ENCODE measurements around the gene RHEX.

The RHEX gene

DNA sequence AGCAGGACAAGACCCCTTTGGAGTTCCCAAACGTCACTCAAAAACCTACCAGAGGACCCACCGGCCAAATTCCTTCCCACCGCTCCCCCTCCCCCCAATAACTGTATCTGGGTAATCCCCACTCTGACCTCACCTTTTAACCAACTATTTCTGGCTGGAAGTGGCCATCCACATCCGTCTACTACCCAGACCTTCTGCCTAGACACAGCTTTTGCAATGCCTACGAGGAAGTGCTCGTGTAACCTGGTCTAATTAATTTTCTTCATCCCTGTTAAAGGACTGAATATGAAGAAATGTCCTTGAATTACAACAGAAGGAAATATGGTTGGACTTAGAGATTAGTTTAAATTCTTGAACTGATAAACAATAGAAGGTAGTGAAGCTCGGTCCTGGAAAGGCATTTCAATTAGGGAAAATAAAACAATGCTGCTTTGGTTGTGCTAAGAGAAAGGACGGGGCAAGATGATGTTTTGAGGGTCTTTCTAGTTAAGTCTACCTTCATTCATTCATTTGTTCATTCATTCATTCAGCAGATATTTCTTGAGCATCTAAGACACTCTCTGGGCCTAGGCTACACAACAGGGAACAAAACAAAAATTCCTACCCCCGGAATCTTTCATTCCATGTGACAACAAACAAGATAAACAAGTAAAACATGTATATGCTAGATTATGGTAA lies 45.4 kb downstream of the RHEX start:
- no peak for DNase-seq

DNA sequence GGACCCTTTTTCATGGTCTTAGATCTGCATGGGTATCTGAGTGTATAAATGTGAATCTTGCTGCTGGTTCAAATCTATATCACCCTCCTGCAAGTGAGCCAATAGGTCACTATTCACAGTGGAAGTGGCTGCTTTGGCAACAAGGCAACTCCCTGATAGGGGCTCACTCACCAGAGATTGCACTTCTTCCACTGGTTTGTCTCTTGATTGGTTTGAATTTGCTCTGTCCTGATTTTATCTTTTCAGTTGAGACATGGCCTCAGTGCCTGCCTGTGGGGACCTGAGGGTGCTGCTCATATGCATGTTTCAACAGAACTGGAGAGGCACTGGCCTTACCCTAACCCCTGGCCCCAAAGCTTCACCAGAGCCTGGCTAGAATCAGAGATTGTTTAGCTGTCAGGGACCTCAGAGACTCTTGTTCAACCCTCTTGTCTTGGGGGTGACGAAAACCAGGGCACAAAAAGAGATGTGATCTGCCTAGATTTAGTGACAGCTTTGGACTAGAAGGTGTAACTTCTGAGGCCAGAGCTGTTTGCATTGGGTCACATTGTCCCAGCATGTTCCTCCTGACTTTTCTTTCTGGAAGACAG lies 47.3 kb downstream of the RHEX start:
- no peak for DNase-seq

DNA sequence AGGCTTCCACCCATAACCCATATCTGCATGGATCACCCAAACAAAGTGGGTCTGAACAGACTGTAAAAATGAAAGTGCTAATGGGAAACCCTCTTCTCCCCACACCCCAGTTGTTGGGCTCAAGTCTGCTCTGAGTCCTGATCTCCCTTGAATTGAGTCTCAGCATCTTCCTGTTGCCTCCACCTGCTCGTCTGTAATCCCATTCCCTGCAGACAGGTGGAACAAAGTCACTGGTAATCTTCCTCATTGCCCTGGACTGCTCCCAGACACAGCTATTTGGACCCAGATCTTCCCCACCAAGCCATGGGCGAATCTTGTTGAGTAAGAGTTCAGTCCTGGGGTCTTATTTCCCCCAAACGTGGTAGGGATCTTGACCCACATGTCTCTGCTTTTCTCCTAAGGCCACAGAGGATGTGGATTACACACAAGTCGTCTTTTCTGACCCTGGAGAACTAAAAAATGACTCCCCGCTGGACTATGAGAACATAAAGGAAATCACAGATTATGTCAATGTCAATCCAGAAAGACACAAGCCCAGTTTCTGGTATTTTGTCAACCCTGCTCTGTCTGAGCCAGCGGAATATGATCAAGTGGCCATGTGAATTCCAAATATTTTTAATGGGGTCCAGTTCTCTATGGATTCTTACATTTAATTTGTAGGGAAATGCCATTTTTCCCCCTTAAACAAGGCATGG lies 48.5 kb downstream of the RHEX start:
- DNase-seq: no peak

DNA sequence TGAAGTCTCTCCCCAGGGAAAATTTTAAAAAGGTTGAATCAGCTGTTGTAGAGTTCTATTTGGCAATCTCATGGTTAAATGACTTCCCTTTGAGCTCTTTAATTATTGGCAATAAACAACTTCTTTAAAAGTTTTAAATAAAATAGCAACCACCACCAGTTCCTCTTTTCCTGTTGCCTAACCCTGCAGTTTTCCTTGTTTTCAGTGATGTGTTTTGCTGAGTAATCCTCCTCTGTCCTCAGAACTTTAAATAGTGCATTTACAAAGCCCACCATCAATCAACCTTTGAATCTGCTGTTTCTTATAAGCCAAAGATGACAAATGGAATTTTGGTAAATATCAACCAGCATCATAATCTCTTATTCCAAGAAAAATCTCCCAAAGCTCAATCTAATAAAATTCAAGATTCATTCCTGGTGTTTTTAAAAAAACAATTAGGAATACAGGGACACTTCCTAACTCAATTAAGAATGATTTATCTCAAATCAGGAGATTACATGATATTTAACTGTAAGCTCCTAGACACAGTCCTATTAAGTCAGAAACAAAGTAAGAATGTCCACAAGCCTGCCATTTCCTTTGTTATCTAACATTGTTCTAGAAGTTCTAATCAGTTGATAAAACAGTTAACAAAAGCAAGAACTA lies 49.4 kb downstream of the RHEX start:
- DNase-seq: no peak

DNA sequence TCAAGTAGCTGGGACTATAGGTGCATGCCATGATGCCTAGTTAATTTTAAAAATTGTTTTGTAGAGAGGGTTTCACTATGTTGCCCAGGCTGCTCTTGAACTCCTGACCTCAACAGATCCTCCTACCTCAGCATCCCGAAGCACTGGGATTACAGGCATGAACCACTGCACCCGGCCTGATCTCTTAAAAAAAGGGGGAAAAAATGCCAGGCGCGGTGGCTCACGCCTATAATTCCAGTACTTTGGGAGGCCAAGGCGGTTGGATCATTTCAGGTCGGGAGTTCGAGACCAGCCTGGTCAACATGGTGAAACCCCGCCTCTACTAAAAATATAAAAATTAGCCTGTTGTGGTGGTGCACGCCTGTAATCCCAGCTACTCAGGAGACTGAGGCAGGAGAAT lies 51.0 kb downstream of the RHEX start:
- no peak for DNase-seq

DNA sequence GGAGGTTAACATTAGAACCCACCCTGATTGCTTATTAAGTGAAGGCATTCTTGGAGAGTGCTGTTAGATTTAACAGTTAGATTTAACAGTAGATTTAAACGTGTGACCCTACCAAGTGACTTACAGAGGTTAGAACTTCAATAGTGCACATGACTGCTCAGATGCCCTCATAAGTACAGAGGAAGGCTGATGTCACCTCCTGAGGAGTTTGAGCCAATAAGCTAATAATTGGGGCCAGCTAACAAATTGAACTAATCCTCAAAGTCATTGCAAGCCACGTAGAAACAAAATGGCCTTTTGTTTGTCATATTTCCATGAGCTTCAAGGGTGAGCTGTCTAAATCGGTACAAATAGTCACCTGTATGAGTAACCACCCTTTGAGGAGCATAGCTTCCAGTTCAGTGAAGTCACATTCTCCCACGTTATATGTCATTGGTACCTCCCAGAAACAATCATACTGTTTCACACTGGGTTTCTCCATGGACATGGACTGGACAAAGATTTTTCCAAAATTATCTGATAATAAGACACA lies 52.6 kb downstream of the RHEX start:
- DNase-seq: no peak

DNA sequence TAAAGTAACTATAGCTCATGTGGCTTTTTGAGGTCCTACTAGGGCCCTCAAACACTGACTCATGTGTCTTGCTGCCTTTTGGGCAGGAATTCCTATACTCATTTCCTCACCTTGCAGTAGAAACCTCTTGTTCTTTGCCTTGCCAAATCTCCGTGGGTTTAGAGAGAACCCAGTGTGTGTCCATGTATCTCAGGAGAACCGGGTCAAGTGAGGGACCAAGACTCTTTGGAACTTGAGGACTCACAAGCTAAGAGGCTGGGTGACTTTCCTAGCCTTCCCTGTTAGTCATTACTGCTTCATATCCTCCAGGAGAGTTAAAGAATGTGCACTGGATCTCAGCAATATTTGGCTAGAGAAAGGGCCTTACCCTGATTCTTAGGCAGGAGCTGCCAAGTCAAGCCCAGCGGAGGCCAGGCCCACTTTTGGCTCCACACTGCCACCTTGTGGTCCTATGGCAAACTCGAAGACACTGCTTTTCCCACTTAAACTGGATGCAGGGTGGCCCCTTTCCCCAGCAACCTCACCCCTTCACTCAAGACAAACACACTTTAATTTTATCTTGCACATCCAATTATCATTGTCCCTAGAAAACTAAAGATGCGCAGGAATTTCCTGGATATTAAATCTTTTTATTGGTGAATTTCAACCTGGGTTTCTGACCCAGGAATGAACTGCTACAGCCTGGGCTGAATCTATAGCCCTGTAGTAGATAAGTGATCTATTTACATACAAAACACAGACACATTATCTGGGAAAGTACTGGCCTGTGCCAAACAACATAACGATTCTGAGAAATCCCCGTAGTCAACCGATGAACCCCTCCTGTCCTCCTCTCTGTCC lies 53.6 kb downstream of the RHEX start:
- DNase-seq: peak; percentile 70

DNA sequence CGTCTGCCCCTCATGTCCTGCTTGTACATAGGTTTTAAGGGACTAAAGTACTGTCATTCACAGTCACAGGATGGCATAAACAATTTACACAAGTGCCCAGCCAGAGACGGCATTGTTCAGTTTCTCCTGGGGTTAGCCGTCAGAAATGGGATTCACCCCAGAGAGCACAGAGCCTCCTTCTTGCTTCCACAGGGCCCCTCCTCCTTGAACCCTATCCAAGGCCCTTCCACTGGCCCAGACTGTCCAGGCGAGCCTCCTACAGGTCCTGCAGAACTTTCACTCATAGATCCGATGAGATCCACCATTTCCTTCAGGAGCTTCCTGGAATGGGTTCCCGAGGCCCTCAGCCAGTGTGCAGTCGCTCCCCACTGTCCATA lies 54.2 kb downstream of the RHEX start:
- no peak for DNase-seq

DNA sequence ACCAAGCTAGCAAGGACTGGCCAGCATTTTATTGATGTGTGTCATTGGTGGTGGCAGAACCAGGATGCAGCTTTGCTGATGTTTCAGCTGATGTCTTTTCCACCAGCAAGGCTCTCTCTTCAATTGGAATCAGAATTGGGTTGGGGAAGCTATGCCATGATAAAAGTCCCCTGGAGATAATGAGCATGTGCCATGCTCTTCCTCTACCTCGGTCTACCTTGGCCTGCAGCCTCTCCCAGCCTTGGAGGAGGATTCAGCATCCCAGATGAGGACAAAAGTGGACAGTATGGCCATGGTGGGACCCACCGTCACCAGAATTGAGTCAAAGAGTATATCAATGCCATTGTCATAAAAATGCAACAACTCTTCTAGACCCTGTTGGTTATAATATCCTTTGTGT lies 55.7 kb downstream of the RHEX start:
- DNase-seq: no peak

DNA sequence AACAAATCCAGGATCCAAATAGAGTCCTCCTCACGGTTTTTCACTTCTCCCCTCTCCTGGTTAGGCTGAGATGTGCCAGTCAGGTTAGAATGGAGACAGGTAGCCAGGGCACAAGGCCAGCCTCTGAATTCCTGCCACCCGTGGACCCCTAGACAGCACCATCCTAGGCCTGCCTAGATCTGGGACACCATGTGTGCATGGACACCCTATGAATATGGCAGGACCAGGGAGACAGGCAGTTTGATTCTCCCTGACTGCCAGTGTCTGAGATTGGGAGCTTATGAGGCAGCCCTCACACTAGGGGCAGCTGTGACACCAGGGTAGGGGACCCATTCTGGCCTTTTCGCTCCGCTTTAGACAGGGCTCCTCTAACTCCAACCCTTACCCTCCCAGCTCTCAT lies 56.7 kb downstream of the RHEX start:
- DNase-seq: no peak

DNA sequence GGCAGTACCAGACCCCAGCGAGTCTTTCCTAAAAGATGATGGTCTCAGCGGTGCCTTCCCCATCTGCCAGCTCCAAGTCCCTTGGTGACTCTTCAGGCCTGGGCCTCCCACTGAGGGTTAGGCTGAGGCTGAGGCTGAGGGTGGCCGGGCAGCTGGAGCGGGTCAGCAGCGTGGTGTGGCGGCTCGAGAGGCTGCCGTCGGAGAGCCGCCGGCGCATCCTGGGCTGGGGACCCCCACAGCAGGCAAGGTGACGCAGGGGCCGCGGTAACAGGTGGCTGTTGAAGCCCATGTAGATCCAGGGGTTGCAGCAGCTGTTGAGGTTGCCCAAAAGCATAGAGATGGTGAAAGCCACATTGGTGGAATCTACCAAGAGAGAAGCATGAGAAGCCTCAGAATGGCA lies 57.2 kb downstream of the RHEX start:
- no peak for DNase-seq

DNA sequence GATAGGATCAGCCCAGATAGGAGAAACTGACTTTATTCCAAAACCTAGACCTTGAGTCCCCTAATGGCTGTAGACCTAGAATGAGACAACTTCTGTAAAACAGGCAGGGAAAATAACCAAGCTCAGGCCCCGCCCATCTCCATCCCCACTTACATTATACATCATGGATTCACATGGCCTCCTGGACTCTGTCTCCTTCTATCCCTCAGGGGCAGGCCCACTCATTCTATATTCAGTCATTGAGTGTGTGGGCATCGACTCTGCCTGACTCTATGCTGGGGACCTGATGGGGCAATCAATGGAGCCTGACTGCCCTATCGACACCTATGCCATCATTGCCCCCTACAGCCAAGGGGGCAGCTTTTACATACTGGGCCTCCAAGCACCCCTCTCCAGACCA lies 57.8 kb downstream of the RHEX start:
- no peak for DNase-seq

DNA sequence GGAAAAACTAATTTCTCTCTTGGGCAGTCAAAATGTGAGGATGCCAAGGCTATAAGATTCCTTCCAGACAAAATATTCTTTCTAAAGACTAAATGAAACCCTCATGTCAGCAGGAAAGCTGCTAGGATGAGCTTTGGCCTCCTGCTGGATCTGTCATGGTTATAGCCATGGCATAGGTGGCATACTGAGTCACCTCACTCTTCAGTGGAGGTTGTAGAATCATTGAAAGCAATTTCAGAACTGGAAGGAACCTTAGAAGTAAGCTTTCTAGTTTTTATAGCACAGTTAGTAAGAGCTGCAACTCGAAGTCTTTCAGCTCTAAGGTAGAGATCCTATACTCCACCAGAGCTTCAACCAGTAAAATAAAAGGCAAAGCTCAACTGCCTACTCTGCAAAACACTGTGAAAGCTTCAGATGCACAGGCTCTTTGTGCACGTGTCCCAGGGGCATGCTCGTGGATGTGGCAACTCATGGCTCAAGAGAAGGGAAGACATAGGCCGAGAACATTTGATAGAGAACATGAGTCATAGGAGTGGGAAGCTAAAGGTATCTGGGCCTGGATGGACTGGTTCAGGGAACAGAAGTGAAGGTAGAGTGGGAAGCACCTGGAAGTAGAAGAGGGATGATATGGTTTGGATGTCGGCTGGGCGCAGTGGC lies 58.4 kb downstream of the RHEX start:
- no peak for DNase-seq

DNA sequence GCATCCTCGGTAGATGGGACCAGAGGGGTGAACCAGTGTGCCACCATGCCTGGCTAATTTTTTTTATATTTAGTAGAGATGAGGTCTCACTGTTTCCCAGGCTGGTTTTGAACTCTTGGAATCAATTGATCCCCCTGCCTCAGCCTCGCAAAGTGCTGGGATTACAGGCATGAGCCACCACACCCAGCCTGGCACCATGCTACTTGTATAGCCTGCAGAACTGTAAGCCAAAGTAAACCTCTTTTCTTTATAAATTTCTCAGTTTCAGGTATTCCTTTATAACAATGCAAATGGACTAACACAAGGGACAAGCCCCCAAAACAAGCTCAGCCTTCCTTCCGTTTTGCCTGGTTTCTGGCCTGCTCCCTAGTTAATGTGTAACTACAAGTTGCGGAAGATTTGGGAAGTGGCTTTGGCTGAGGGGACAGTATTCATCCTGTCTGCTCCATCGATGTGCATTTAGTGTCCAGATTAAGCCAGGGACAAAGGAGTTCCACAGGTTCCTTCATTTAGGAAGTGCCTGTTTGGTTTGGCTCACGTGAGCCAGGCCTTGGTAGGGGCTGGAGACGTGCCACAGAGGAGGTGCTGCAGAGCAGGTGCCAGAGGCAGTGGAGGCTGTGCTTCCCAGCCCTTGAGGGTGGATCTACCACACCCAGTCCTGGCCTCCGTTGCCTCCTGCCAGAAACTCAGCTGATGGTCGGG lies 59.8 kb downstream of the RHEX start:
- no peak for DNase-seq

DNA sequence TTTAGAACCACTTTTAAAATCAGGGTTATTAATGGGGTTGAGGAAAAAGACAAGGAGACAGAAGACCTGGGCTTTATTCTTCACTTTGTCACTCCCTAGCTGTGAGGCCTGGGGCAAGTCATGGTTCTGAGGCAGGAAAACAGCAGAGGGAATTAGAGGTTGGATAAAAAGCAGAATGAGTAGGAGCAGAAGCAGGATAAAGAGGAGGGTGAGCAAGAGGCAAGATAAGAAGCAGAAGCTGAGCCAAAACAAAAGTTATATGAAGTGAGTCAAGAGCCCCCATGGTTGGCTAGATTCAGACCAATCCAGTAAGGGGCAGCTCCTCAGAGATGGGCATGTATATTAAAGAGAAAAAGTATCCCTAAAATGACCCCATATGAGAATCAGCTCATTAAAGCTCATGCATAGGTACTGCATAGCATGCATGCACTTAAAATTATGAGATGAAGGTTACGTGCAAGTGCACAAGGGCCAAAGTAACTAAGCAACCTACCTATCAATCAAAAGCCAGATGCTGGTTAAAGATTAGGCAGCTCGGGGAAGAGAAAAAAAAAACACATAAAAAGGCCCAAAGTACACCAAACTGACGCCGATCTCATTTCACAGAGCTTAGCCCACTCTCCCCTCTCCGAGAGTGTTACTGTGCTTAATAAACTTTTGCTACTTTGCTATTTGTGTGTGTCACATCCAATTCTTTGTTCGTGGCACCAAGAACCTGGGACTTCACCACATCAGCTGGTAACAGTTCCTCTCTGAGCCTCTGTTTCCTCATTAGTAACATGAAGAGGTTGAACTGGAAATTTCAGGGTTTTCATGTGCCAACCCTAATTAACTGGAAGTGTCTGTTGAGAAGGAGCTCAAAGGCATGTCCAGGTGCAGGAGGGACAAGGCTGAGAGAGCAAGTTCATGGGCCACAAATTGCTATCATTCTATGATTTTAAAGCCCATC lies 62.0 kb downstream of the RHEX start:
- no peak for DNase-seq

DNA sequence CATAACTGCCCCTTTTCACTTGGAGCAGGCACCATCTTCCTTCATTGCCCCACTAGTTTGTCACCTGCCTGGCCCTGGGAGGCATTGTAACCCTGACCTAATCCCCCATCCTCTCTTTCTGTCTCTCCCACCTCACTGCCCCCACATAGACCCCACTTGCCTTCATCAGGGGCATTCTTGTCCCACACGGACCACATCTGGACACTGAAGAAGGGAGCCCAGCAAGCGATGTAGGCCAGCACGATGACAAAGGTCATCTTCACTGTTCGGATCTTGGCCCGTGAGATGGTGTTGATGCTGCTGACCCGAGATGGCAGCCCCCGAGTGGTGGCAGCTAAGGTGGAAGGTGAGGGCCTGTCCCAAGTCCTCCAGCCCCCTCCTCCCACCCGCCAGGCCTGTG lies 62.8 kb downstream of the RHEX start:
- no peak for DNase-seq

DNA sequence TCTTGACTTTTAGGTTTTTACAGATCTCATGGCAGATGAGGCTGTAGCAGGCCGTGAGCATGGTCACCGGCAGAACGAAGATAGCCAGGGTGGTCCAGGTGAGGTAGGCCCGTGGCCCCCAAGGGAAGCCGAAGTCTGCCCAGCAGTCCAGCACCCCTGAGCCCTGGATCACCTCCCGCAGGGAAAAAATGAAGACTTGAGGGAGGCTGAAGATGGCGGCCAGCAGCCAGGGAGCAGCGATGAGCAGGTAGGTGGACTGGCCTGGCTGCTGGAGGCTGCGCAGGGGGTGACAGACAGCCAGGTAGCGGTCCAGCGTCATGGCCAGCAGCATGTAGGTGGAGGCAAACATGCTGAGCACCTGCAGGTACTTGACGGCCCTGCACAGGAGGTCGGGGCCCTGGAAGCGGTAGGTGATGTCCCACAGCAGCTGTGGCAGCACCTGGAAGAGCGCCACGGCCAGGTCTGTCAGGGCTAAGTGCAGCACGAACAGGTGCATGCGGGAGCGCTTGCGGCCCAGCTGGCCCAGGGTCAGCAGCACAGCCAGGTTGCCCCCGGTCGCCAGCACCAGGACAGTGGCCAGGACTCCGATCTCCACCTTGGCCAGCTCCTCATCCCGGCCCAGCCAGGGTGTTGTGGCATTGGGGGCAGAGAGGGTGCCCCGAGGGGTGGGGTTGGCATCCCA lies 63.4 kb downstream of the RHEX start:
- DNase-seq: no peak

DNA sequence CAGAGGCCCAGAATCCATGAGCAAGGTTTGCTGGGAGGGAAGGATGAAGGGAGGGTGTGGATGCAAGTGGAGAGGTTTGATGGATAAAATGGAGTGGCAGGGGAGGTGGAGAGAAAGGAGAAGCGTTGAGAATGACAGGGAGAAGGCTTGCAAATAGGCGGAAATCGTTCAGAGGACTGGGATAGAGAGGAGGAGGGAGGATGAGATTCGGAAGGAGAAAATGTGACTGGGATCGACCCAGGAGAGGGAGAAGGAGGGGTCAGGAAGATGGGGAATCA lies 63.8 kb downstream of the RHEX start:
- no peak for DNase-seq

DNA sequence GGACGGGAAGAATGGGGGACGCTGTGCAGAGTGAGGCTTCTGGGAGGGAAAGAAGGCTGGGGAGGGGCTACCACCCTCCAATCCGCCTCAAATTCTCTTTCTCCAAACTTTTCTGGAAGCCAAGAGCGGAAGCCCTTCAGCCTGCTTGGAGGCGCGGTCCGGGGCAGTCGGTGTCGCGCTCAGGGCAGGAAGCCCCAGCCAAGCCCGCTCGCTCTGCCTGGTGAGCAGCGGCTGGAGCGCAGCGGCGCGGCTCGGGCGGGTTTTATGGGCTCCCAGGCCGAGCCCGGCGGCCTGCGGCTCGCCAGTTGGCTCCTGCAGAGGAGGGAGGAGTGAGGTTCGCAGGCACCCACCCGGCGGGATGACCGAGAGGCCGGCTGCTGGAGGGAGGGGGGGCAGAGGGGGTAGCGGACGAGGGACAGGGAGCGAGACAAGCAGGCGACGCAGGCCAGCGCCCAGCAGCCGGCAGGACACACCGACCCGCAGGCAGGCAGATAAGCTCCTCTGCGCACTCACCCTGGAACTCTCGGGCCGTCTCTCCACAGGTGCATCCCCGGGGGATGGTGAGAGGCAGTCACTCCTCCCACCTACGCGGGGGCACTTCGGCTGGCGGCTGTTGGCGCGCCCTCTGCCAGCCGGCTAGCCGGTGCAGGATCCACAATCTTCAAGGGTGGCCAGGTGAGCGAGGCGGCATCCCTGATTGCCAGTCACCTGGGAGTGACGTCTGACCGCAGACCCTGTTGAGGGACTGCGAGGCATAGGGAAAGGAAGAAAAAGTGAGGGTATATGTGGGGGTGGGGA lies 64.4 kb downstream of the RHEX start, which contains the start of gene AVPR1B:
Gene AVPR1B, minus strand, starts transcription at position 238 of the 798 bp plus-strand sequence. CDS start 498 bp downstream, outside the sequence.
- DNase-seq: no peak

All from CD4-positive, alpha-beta T cell treated with Interleukin-4 for 4 hours (primary cell).